Measurements from ENCODE around the gene PTGFR. TPM values are rescaled to one million over a fixed set of nuclear protein-coding genes. Genes with fewer than 3 reads are reported as not detected.

Gene PTGFR
- total RNA-seq, 2 donors from 2014 or later: 0.34 to 0.46 TPM

DNA sequence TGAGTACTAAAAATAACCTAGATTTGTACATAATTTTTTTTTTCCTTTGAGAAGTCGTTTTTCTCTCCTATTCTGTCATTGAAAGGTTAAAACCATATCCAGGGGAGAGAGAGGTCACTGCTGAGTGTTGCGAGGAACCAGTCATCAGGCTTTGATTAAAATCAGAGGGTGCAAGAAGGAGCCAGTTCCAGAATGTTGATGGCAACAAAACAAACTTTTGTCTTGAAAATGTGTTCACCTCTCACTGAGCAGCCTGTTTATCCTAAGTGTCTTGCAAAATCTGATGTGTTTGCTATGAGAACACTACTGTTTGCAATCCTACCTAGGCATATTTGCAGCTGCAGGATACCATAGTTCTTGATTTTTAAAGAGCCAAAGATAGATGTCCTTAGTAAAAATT lies 25.9 kb downstream of the PTGFR start:
- intact Hi-C loops (cut with DNase I): no loop called here
- H3K27ac ChIP-seq: no peak overlapping the region
- no peak for DNase-seq (ENCODE audit: low spot score)
- H3K4me1 ChIP-seq (replicated peaks): no peaks in the 10 kb centered on the region
- no peaks in the 10 kb centered on the region for H3K9me3 ChIP-seq
- no peaks in the 10 kb centered on the region for H3K36me3 ChIP-seq
- H3K27me3 ChIP-seq (replicated peaks; ENCODE audit: insufficient read depth): no peaks in the 10 kb centered on the region
- WGBS: 42% methylated on average over 2 of the region's 2 CpGs
- no peak for TF ChIP-seq POLR2AphosphoS5 (IDR thresholded peaks at IDR 0.05)
- no peak for TF ChIP-seq CTCF (IDR thresholded peaks at IDR 0.05)
- TF ChIP-seq POLR2A (IDR thresholded peaks at IDR 0.05): no peak
- H3K4me3 ChIP-seq: no peak overlapping the region

GRCh38 chr1:78519446-78519845 lies 28.7 kb downstream of the PTGFR start:
- WGBS: 68% methylated on average over 4 of the region's 4 CpGs
- Histone ChIP-seq H3K36me3 (no peaks in the 10 kb centered on the region), H3K4me3 (no peak overlapping the region), H3K27me3 (replicated peaks; ENCODE audit: insufficient read depth) (no peaks in the 10 kb centered on the region), H3K4me1 (replicated peaks) (no peaks in the 10 kb centered on the region), H3K9me3 (no peaks in the 10 kb centered on the region), H3K27ac (no peak overlapping the region)
- no peak for DNase-seq (ENCODE audit: low spot score)
- TF ChIP-seq POLR2A (IDR thresholded peaks at IDR 0.05): no peak
- no peak for TF ChIP-seq CTCF (IDR thresholded peaks at IDR 0.05)
- TF ChIP-seq POLR2AphosphoS5 (IDR thresholded peaks at IDR 0.05): no peak
- intact Hi-C loops (cut with DNase I): no loop called here

GRCh38 chr1:78520216-78520615 lies 29.4 kb downstream of the PTGFR start:
- intact Hi-C loops (cut with DNase I): no loop called here
- no peak overlapping the region for H3K4me3 ChIP-seq
- H3K9me3 ChIP-seq: no peaks in the 10 kb centered on the region
- TF ChIP-seq POLR2AphosphoS5 (IDR thresholded peaks at IDR 0.05): no peak
- TF ChIP-seq POLR2A (IDR thresholded peaks at IDR 0.05): no peak
- no peak for TF ChIP-seq CTCF (IDR thresholded peaks at IDR 0.05)
- no peaks in the 10 kb centered on the region for H3K4me1 ChIP-seq (replicated peaks)
- 81% methylated on average over 6 of the region's 6 CpGs for WGBS
- H3K36me3 ChIP-seq: no peaks in the 10 kb centered on the region
- no peak for DNase-seq (ENCODE audit: low spot score)
- H3K27me3 ChIP-seq (replicated peaks; ENCODE audit: insufficient read depth): no peaks in the 10 kb centered on the region
- H3K27ac ChIP-seq: no peak overlapping the region

DNA sequence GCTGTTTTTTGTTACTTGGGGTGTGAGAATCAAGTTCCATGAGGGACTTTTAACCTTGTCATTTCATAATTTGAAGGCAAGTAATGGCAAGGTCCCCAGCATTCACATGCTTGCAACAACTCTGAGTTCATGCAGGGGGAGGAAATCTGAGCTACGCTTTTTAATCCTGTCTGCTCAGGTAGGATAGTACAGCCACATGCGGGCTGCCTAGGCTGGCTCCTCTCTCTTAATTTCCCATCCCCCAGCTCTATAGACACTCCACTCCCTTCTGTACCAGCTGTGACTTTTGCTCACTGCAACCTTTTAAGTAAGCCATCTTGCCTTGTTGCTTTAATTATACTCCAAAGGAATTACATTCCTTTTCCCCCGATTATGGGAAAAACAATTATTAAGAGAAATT lies 30.1 kb downstream of the PTGFR start:
- intact Hi-C loops (cut with DNase I): no loop called here
- Histone ChIP-seq H3K27ac (no peak overlapping the region), H3K27me3 (replicated peaks; ENCODE audit: insufficient read depth) (no peaks in the 10 kb centered on the region), H3K36me3 (no peaks in the 10 kb centered on the region), H3K4me3 (no peak overlapping the region), H3K9me3 (no peaks in the 10 kb centered on the region), H3K4me1 (replicated peaks) (no peaks in the 10 kb centered on the region)
- DNase-seq (ENCODE audit: low spot score): no peak
- TF ChIP-seq POLR2A (IDR thresholded peaks at IDR 0.05) (no peak), CTCF (IDR thresholded peaks at IDR 0.05) (no peak), POLR2AphosphoS5 (IDR thresholded peaks at IDR 0.05) (no peak)
- 91% methylated on average over 3 of the region's 3 CpGs for WGBS

DNA sequence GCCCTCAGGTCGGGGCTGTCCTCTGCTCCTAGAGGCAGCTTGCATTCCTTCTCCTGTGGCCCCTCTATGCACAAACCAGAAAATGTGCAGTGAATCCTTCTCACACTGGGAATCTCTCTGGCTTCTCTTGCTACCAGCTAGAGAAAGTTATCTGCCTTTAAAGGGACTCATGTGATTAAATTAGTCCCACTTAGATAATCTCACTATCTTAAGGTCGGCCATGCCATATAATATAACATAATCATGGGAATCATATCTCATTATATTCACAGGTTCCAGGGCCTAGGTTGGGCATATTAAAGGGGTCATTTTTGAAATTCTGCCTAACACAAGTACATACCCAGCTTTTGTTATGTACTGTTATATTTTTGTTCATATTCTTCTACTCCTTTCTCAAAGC lies 31.4 kb downstream of the PTGFR start:
- Histone ChIP-seq H3K4me1 (replicated peaks) (no peaks in the 10 kb centered on the region), H3K27ac (no peak overlapping the region), H3K27me3 (replicated peaks; ENCODE audit: insufficient read depth) (no peaks in the 10 kb centered on the region), H3K36me3 (no peaks in the 10 kb centered on the region), H3K9me3 (no peaks in the 10 kb centered on the region), H3K4me3 (no peak overlapping the region)
- no peak for DNase-seq (ENCODE audit: low spot score)
- no peak for TF ChIP-seq CTCF (IDR thresholded peaks at IDR 0.05)
- no peak for TF ChIP-seq POLR2A (IDR thresholded peaks at IDR 0.05)
- no peak for TF ChIP-seq POLR2AphosphoS5 (IDR thresholded peaks at IDR 0.05)
- 83% methylated on average over 2 of the region's 2 CpGs for WGBS
- intact Hi-C loops (cut with DNase I): no loop called here

Data from prostate gland (tissue), 2 donors.